GM23338 (cell line): ENCODE data around the gene MYOCOS.

Experiments
- CREB1 ChIP-seq: fragments of 250-450 bp; sonication (Bioruptor Pico); IDR thresholded peaks from 2 replicates; pipeline ENCODE4 v1.5.0; 2020; ENCODE audit warnings: low read depth, mild to moderate bottlenecking, moderate library complexity
- EZH2 ChIP-seq: fragments of 200-600 bp; sonication (generic); IDR thresholded peaks from one replicate; pipeline ENCODE4 v1.8.0; 2017; ENCODE audit warnings: antibody characterized with exemption, mild to moderate bottlenecking, low read depth; ENCODE audit not compliant: unreplicated experiment
- EZH2phosphoT487 ChIP-seq: fragments of 200-600 bp; sonication (generic); IDR thresholded peaks from one replicate; pipeline ENCODE4 v1.8.1; 2018; ENCODE audit warnings: antibody characterized with exemption; ENCODE audit not compliant: unreplicated experiment
- JUNB ChIP-seq: IDR thresholded peaks from one replicate; pipeline ENCODE4 v1.6.1; 2016; ENCODE audit warnings: antibody characterized with exemption; ENCODE audit not compliant: unreplicated experiment
- POLR2AphosphoS5 ChIP-seq: IDR thresholded peaks from 2 replicates; pipeline ENCODE4 v1.6.1; 2016; ENCODE audit warnings: antibody characterized with exemption, low read depth
- STAT1 ChIP-seq: IDR thresholded peaks from one replicate; pipeline ENCODE4 v1.6.1; 2016; ENCODE audit warnings: antibody characterized with exemption; ENCODE audit not compliant: unreplicated experiment
- ZNF114 ChIP-seq: fragments of 250-450 bp; sonication (Bioruptor Pico); IDR thresholded peaks from 2 replicates; pipeline ENCODE4 v1.5.0; 2020; ENCODE audit warnings: mild to moderate bottlenecking, moderate library complexity
- ZNF331 ChIP-seq: fragments of 250-450 bp; sonication (Bioruptor Pico); IDR thresholded peaks from 2 replicates; pipeline ENCODE4 v1.5.0; 2020; ENCODE audit warnings: low read depth, mild to moderate bottlenecking, moderate library complexity
- TF ChIP-seq, protein P1 (sequence below), 2 experiments: fragments of 200-600 bp in 1 of 2; sonication (generic) in 1 of 2; conservative IDR thresholded peaks; 2 replicates each; pipeline versions ENCODE4 v1.5.1 to v1.6.1; 2016 to 2017; ENCODE audit warnings: antibody characterized with exemption in 2 of 2, low read depth in 2 of 2, mild to moderate bottlenecking in 2 of 2, moderate library complexity in 1 of 2
- TF ChIP-seq, protein P2 (sequence below): IDR thresholded peaks from one replicate; pipeline ENCODE4 v1.6.1; 2018; ENCODE audit warnings: antibody characterized with exemption; ENCODE audit not compliant: unreplicated experiment

DNA sequence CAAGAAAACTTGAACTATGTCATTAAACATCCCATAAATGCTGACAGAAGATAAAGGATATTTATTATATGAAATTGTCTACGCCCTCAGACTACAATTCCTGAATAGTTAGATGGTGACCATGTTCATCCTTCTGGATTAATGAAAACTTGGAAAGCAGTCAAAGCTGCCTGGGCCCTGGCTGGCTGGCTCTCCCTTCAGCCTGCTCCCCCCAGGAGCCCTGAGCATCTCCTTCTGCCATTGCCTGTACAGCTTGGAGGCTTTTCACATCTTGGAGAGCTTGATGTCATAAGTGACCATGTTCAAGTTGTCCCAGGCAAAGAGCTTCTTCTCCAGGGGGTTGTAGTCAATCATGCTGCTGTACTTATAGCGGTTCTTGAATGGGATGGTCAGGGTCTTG, 13.6 kb downstream of the MYOCOS start:
- TF ChIP-seq, protein P1, sequence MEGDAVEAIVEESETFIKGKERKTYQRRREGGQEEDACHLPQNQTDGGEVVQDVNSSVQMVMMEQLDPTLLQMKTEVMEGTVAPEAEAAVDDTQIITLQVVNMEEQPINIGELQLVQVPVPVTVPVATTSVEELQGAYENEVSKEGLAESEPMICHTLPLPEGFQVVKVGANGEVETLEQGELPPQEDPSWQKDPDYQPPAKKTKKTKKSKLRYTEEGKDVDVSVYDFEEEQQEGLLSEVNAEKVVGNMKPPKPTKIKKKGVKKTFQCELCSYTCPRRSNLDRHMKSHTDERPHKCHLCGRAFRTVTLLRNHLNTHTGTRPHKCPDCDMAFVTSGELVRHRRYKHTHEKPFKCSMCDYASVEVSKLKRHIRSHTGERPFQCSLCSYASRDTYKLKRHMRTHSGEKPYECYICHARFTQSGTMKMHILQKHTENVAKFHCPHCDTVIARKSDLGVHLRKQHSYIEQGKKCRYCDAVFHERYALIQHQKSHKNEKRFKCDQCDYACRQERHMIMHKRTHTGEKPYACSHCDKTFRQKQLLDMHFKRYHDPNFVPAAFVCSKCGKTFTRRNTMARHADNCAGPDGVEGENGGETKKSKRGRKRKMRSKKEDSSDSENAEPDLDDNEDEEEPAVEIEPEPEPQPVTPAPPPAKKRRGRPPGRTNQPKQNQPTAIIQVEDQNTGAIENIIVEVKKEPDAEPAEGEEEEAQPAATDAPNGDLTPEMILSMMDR (conservative IDR thresholded peaks at IDR 0.05; ENCODE audit: low read depth in 2 of 2), result no peak
- no peak for TF ChIP-seq CREB1 (CRISPR knock-in tag)
- TF ChIP-seq EZH2, result no peak
- TF ChIP-seq, protein P2, sequence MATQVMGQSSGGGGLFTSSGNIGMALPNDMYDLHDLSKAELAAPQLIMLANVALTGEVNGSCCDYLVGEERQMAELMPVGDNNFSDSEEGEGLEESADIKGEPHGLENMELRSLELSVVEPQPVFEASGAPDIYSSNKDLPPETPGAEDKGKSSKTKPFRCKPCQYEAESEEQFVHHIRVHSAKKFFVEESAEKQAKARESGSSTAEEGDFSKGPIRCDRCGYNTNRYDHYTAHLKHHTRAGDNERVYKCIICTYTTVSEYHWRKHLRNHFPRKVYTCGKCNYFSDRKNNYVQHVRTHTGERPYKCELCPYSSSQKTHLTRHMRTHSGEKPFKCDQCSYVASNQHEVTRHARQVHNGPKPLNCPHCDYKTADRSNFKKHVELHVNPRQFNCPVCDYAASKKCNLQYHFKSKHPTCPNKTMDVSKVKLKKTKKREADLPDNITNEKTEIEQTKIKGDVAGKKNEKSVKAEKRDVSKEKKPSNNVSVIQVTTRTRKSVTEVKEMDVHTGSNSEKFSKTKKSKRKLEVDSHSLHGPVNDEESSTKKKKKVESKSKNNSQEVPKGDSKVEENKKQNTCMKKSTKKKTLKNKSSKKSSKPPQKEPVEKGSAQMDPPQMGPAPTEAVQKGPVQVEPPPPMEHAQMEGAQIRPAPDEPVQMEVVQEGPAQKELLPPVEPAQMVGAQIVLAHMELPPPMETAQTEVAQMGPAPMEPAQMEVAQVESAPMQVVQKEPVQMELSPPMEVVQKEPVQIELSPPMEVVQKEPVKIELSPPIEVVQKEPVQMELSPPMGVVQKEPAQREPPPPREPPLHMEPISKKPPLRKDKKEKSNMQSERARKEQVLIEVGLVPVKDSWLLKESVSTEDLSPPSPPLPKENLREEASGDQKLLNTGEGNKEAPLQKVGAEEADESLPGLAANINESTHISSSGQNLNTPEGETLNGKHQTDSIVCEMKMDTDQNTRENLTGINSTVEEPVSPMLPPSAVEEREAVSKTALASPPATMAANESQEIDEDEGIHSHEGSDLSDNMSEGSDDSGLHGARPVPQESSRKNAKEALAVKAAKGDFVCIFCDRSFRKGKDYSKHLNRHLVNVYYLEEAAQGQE, result no peak
- TF ChIP-seq EZH2phosphoT487, result no peak
- TF ChIP-seq POLR2AphosphoS5, result no peak
- TF ChIP-seq ZNF331 (CRISPR knock-in tag), result no peak
- no peak for TF ChIP-seq JUNB
- no peak for TF ChIP-seq ZNF114 (CRISPR knock-in tag)
- no peak for TF ChIP-seq STAT1
